ENCODE measurements around the gene WDR36.
A peak's percentile ranks its signal among the peaks of the same experiment; 100 is the strongest.

WDR36 gene

GRCh38 chr5:111092062-111092853, at the start of gene WDR36:
WDR36 (plus strand) TSS chr5:111092348; CDS start chr5:111092457, 109 bp downstream.
- peak; percentile 87 for DNase-seq (ENCODE audit: low read depth)

GRCh38 chr5:111043712-111044506, 48.2 kb upstream of the WDR36 start:
- no peak for DNase-seq (ENCODE audit: low read depth)

- DNase-seq (ENCODE audit: low read depth) = no peak
Measured at GRCh38 chr5:111058064-111058463, 34.1 kb upstream of the WDR36 start.

GRCh38 chr5:111060169-111060568, 32.0 kb upstream of the WDR36 start:
- DNase-seq (ENCODE audit: low read depth) = no peak

GRCh38 chr5:111061618-111062017, 30.5 kb upstream of the WDR36 start:
- no peak for DNase-seq (ENCODE audit: low read depth)

- no peak for DNase-seq (ENCODE audit: low read depth)
Measured at GRCh38 chr5:111063709-111064322, 28.3 kb upstream of the WDR36 start.

- DNase-seq (ENCODE audit: low read depth) = no peak
Measured at GRCh38 chr5:111066261-111066938, 25.7 kb upstream of the WDR36 start.

- no peak for DNase-seq (ENCODE audit: low read depth)
Measured at GRCh38 chr5:111068213-111068612, 23.9 kb upstream of the WDR36 start.

GRCh38 chr5:111069839-111070238, 22.3 kb upstream of the WDR36 start:
- no peak for DNase-seq (ENCODE audit: low read depth)

- DNase-seq (ENCODE audit: low read depth) = no peak
Measured at GRCh38 chr5:111070272-111071134, 21.6 kb upstream of the WDR36 start.

GRCh38 chr5:111071413-111071812, 20.7 kb upstream of the WDR36 start, which contains the start of gene TSLP:
TSLP (plus strand) TSS chr5:111071713; CDS start chr5:111071891, 178 bp downstream.
- no peak for DNase-seq (ENCODE audit: low read depth)

GRCh38 chr5:111072949-111073682, 19.0 kb upstream of the WDR36 start:
- peak; percentile 35 for DNase-seq (ENCODE audit: low read depth)

- no peak for DNase-seq (ENCODE audit: low read depth)
Measured at GRCh38 chr5:111074244-111074643, 17.9 kb upstream of the WDR36 start.

- DNase-seq (ENCODE audit: low read depth) = no peak
Measured at GRCh38 chr5:111075520-111075919, 16.6 kb upstream of the WDR36 start.

- no peak for DNase-seq (ENCODE audit: low read depth)
Measured at GRCh38 chr5:111076091-111076490, 16.1 kb upstream of the WDR36 start.

GRCh38 chr5:111077678-111078077, 14.5 kb upstream of the WDR36 start:
- DNase-seq (ENCODE audit: low read depth) = no peak

GRCh38 chr5:111079846-111080245, 12.3 kb upstream of the WDR36 start:
- DNase-seq (ENCODE audit: low read depth) = no peak

GRCh38 chr5:111083323-111083722, 8.8 kb upstream of the WDR36 start:
- DNase-seq (ENCODE audit: low read depth) = no peak

GRCh38 chr5:111095982-111096381, 3.8 kb downstream of the WDR36 start:
- no peak for DNase-seq (ENCODE audit: low read depth)

- no peak for DNase-seq (ENCODE audit: low read depth)
Measured at GRCh38 chr5:111099058-111099778, 7.1 kb downstream of the WDR36 start.
